Effector CD8-positive, alpha-beta T cell (primary cell): Measurements from ENCODE around the gene TMEM132E.

ENCODE experiments used
- DNase-seq: peaks from one replicate; lab custom pipeline; 2025; lab: John Stamatoyannopoulos, UW

TMEM132E gene

DNA sequence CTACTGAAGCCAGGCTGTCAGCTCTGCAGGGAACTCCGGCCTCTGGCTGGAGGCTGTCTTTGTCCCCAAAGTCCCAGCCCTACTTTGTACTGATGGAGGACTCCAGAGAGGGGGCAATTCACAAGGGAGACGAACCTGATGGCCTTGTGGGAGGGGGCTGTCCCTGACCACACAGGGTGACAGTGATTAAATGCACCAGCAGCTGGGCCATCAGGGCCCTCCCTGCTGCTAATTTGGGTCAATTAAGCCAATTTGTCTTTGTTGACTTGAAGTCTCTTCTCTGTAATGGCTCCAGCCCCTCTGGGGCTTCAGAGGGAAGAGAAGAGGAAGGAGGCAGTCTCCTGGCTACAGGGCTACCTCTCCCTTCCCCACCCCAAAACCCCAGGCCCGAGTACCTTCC is 22.0 kb downstream of the TMEM132E start:
- DNase-seq: no peak

DNA sequence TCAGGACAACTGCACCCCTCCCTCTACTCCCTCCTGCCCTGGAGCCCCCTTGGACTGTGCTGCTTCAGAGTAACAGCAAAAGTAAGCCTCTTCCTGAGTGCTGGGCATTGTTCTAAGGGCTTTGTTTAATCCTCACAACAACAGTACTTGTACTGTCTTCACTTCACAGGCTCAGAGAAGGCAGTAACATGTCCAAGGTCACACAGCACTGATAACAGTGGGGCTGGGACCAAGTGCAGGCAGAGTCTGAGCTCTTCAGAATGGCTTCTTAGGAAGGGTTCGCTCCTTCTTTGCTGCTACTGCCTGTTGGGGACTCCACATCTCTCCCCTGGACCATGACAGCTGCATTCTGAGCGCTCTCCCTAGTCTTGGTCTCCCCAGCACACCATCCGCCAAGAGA is 24.6 kb downstream of the TMEM132E start:
- no peak for DNase-seq

DNA sequence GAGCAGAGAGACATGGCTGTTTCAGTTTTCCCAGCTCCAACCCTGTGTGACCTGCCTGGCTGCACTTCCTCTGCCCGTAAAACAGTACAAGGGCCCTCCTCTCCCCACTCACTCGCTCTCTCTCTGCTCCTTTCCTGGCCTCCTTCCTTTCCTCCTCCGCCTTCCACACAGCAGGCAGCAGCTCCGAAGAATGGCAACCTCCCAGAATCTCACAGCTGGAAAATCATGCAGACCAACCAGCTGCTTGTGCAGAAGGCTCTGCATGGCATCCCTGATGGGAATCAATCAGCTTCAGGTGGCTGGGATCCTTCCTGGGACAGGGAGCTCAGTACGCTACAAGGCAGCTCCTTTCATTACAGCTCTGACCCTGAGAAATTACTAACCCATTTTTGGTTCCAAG is 27.4 kb downstream of the TMEM132E start:
- no peak for DNase-seq

DNA sequence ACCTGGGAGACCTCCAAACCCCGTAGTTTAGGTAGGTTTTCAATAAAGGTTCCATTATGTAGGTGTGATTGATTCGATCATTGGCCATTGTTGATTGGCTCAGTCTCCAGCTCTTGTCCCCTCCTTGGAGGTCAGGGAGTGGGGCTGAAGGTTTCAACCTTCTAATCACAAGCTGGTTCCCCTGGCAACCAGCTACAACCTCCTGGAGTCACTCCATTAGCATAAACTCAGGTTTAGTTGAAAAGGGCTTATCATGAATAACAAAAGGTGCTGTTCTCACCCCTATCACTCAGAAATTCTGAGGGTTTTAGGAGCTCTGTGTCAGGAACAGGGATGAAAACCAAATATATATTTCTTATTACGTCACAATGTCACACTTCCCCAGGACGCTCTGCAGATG is 28.5 kb downstream of the TMEM132E start:
- DNase-seq: no peak

DNA sequence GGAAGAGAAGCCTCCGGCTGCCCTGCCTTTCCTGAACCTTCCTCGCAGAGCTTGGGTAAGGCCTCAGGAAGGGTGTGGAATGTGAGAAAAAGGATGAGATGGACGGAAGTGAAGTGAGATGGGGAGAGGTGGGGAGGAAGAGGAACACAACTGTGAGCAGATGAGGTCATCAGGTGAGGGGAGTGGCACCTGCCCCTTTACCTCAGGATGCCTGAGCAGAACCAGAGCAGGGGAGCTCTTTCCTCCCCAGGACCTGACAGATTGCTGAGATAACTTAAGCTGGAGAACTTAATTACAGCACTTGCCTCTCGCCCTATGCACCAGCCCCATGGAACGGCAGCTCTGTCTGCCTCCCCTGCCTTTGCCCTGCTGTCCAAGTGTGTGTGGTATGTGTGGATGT is 29.8 kb downstream of the TMEM132E start:
- no peak for DNase-seq

DNA sequence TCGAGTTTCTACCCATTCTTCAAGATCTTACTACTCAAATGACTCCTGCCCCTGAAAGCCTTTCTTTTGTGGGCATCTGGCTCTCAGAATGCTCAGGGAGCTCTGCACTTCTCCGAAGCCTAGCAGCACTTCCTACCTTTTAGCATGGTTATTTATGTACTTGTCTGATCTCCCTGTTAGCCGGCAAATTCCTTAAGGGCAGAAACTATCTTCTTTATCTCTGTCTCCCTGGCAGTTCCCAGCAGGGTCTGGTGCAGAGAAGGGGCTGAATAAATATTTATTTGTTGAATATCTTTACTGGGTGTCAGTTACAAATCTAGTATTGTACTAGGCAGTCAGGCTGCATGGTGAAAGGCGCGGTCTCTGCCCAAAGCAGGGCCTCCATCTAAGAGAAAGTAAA is 30.7 kb downstream of the TMEM132E start:
- no peak for DNase-seq

DNA sequence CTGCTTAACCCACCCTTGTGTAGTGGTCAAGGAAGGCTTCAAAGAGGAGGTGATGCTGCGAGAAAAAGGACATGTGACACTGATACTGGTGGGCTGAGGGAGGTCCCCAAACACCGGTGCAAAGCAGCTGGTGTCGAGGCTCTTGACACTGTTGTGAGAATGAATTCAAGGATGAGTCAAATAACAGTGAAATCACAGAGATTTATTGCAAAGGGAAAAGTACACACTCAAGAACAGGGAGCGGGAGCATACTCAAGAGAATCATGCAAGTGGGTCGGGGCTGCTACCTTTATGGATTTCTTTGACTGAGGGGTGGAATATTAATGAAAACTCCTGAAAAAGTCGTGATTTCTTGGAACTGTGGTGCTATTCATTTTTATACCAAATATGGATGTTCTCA is 31.1 kb downstream of the TMEM132E start:
- DNase-seq: no peak

DNA sequence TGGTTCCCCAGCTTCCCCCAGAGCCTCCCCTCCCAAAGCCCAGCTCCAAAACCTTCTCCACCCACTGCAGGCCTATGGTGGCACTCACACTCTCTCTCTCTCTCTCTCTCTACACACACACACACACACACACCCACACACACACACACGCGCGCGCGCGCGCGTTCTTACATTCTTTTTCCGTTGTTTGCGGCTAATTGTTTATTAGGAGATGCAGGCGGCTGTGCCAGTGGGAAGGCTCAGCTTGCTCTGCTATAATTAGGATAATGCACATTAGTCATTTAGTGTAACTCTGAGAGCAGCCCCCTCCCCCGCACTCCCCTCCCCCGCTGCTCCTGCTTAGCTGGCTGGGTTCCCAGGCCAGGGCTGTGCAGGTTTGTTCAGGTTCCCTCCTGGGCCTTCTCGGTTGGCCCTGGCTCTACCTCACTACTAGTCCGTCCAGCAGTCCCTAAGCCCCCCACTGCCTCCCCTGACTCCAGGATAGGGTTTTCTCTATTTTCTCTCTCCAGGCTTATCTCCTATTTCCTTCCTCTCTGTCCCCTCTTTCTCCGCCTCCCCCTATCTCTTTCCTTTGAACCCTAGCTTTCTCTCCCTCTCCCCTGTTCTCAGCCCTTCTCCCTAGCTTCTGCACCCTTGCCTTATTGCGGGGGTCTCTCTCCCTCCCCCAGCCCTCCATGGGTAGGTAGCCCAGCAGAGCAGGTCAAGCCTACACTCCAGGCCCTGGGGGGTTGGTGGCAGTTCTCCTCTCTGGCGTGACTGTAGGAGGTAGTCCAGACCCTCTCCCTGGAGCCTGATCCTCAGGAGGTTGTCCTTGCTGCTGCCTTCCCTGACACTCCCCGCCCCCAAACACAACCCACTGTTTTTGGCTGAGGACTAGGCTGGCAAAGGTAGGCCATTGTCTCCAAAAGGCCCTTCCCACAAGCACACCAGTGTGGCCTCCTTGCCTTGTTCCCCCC is 34.0 kb downstream of the TMEM132E start:
- DNase-seq: no peak

DNA sequence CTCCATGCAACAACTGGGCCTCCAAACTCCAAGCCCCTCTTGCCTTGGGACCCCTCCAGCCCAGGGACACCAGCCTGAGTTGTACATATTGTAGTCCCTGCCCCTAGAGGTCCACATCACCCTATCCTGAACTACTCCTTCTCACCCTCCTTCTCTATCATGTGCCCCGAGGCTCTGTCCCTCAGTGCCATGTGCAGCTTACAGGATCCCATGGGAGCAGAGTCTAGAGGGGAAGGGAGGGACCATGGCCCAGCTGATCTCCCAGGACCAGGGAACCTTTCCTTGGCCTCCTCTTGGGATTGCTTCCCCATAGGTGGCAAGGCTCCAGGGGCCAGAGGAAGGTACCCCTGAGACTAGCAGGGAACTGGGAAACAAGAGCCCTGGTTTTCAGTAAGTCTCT is 35.3 kb downstream of the TMEM132E start:
- DNase-seq: no peak

DNA sequence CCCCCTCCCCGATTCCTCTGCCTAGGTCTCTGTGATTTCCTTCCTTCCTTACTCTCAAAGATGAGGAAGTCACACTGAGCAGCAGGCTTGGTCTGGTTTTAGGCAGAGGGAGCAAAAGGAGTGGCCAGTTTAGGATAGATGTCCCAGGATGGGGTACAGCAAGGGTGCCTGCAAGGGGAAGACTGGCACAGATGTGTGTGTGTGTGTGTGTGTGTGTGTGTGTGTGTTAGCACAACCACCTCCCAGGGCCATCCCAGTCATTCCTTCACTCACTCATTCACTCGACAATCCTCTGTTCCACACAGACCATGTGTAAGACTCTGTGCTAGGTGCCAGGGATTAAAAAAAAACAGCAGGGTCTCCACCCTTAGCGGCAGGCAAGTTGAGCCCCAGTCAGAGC is 35.9 kb downstream of the TMEM132E start:
- DNase-seq: no peak

DNA sequence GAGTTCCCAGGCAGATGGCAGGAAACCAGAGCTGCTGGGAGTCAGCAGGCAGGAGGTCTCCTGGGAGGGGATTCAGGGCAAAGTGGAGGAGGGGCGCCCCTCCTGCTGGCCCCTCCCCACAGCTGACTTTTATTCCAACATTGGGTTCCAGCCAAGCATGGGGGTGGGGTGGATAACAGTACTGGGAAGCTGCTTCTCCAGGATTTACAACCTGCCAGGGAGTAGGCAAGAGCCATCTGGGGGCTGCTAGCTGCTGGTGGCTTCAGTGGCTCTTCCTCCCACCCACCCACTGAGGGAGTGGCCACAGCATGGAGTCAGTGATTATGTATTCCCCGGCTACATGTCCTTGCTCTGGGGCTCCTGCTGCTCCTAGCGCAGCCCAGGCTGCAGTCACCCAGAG is 36.8 kb downstream of the TMEM132E start:
- no peak for DNase-seq

DNA sequence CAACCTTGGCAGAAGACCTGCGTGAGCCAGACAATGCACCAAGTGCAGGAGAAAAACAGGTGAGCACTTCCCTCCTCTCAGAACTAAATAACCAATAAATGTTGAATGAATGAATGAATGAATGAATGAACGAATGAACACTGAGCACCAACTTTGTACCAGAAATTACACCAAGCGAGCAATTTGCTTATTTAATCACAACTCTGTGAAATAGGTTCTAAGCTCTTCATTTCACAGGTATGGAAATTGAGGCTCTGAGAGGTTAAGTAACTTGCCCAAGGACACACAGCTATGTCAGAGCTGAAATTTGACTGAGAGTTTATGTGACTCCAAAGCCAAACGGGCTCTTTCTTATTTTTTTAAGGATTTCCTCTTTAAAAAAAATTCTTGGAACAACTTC is 38.0 kb downstream of the TMEM132E start:
- DNase-seq: no peak

DNA sequence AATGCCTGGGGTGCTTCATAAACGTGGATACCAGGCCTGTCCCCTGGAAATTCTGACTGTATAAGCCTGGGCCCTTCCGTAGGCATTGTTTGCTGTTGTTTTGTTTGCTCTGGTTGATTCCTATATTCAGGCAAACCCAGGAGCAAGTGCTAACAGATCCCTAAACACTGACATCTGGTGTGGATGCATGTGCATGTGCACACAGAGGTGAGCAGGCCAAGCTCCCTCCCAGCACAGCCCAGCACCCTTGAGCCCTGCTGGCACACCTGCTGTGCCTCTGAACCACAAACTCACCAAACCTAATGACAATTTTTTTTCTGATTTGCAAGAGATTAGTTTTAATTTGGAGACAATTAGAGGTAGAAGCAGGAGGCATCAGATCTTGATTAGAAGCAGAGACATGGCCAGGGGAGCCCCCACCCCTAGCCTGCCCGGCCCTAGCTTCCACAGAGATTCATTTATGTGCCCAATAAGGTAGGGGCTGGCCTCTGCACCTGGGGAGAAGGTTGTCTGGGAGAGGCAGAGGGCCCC is 40.4 kb downstream of the TMEM132E start:
- DNase-seq: no peak

DNA sequence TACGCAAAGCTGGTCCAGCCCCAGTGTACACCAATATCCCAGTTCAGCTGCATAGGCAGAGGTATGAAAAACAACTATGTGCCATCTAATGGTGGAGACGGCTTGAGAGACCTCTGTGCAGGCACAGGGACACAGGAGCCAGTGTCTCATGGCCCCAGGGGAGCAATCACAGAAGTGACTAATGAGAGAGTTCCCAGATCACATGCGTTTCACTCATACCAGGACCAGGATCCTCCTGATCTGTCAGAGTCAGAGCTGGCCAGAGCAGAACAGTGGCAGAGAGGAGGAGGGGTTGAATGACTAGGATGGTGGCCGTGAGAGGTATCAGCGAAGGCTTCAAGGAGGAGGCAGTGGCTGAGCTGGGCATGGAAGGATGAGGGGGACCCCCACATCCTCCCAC is 41.1 kb downstream of the TMEM132E start:
- DNase-seq: no peak

DNA sequence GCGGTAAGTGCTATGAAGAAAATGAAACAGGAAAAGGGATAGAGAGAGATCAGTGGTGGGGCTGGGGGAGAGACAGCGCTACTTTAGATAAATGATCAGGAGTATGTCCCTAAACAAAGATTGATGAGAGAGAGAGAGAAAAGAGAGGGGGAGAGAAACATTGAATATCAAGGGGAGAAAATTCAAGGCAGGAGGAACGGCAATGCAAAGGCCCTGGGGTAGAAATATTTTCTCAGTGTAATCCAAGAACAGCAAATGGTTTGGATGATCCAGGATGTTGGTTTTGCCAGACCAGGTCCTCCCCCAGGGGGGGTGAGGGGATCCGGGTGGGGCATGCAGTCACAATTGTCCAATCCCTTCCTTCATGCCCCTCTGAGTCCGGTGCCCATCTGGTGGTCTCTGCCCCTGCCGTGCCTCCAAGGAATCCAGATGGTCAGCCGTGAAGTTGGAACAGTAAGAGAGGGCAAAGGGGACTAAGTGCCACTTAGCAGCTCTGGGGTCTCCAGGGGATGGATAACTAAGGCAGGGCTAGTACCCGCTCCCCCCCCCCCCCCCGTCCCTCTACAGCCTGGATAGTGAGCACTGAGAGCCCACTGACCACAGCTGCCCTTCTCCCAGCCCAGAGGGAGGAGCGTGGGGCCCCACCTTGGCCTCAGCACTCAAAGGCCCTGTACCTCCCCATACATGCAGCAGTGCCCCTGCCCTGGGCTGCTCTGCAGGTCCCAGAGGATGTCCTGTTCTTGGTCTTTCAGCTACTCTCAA is 43.7 kb downstream of the TMEM132E start:
- DNase-seq: no peak

DNA sequence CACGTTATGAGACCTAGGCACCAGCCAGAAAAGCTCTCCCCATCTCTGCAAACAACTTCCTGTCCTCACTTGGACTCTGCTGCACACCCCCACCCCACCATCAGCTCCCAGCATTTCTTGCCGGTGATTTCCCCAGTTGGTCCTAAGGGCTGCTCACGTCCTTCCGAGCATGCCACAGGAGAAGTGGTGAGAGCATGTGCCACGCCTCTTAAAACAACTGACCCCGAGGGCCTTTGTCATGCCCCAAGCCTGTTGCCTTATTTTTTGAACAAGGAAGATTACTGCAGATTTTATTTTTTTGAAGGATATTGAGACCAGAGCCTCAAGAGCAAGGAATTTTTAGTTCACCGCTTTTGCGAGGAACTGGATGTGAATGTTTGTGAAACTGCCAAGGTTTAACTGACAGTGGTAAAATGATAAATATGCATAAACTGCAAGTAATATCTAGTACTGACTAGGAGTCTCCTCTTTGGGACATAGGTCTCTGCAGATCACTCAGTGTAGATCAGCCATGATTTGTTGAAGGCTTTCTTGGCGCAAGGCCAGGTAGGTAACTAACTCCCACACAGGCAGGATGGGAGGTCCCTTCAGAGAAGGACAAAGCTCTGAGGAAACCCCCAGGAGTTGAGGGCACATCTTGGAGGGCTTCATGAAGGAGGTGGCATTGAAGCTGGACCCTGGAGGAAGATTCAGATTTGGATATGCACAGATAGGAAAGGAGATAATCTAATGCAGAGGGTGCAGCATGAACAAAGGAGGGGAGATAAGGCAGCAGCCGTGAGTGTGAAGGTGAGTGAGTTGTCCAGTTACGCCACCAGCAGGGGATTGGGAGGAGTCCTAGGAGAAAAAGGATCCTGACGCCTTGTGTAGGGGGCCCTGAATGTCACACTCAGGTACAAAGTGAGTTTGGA is 44.7 kb downstream of the TMEM132E start:
- DNase-seq: no peak

DNA sequence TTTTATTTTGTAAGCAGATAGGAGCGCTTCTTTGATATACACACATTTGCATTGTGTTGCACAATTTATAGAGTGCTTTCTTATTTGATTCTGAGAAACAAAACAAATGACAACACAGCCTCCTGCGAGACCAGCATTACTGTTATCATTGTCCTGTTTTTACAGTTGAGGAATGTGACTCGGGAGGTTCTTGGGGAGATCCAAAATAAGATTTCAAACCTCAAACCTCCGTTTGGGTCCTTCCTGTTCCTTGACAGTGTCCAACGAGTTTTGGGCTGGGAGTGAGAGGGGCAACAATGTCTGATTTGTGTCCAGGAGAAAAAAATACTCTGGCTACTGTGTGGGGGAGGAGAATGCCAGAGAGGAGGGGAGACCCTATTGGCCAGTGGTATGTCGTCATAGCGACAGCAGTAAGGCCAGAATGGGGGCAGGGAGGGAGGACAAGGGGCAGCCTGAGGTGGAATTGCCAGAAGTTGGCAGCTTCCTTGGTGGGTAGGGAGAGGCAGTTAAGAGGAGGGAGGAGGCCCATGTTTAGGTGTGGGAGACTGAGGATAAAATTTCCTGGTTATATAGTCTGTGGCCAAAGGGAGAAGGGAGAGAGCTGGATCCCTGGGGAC is 45.5 kb downstream of the TMEM132E start:
- DNase-seq: no peak

DNA sequence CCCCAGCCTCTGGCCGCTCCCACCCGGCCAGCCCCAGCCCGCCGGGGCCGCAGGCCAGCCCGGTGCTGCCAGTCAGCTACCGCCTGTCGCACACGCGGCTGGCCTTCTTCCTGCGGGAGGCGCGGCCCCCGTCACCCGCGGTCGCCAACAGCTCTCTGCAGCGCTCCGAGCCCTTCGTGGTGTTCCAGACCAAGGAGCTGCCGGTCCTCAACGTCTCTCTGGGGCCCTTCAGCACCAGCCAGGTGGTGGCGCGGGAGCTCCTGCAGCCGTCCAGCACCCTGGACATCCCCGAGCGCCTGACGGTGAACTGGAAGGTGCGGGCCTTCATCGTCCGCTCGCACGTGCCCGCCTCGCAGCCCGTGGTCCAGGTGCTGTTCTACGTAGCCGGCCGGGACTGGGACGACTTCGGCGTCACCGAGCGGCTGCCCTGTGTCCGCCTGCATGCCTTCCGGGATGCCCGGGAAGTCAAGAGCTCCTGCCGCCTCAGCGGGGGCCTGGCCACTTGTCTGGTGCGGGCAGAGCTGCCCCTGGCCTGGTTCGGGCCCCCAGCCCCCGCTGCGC is 46.8 kb downstream of the TMEM132E start:
- DNase-seq: no peak

DNA sequence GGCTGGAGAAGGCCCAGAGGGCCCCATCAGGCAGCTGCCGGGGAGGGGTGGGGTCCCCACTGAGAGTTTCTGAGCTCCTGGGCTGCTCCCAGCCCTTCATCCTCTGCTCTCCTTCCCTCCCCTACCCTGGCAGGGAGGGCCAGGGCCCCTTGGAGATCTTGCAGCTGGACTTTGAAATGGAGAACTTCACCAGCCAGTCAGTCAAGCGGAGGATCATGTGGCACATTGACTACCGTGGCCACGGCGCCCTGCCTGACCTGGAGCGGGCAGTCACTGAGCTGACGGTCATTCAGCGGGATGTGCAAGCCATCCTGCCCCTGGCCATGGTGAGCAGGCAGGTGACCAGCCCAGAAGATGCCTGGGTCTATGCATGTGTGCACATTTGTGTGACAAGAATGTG is 49.5 kb downstream of the TMEM132E start:
- no peak for DNase-seq

DNA sequence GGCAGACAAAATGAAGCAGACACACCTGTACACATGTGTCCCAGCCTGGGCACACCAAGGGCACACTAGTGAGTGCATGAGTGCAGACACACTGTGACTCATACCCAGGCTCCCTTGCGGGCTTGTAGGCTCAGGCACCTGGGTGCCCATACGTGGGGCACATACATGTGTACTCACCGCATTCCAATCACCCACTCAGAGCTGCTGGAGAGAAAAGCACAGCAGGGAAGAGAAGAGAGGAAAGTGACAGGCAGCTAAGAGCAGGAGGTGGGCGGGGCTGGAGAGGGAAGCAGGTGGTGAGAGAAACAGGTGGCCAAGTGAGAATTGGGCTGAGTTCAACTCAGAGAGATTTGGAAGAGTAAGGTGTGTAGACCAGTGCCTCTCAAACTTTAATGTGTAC is 54.0 kb downstream of the TMEM132E start:
- no peak for DNase-seq

DNA sequence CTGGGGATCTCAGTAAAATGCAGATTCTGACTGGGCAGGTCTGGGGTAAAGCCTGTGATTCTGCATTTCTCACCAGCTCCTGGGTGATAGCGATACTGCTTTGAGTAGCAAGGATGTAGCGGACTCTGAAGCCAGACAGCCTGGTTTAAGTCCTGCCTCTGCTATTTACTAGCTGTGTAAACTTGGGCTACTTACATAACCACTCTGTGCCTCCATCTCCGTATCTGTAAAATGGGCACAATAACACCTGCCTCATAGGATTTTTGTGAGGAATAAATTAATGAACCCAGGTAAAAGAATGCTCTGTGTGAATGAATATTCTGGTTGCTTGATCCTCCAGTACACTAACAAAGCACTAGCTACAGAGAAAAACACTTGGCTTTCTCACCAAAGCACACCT is 54.4 kb downstream of the TMEM132E start:
- no peak for DNase-seq
